C4-2B (cell line): ENCODE results near the gene DNAJB5.

Source experiments
- ZFX ChIP-seq: fragments of 450-650 bp; IDR thresholded peaks from 2 replicates; pipeline ENCODE4 v1.6.1; 2017
- TF ChIP-seq, protein P1 (sequence below): fragments of 450-650 bp; conservative IDR thresholded peaks from 2 replicates; pipeline ENCODE4 v1.5.1; 2017; ENCODE audit warnings: mild to moderate bottlenecking

DNA sequence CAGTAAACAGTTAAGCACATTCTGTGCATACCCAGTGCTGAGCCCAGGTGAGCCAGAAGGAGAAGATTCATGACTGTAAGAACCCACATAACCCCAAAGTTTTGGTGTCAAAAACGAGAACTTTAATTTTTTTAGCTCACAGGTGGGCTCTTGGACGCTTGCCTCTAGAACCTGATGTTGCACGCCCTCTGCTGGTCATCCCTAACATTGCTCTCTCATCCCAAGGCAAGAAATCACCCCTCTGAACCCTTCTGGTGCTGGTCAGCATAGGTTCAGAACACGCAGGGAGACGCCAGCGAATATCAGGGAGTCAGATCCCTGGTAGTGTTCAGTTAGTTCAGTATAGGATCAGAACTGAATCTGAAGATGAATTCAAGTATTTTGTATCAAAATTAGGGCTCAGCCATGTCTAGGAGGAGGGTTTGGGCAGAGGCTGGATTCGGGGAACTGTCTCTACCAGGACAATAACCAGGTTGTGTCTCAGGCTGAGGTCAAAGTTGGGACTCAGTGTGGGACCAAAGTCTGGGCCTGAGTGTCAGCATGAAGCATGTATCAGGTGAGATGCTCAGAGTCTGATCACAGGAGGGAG lies 4.1 kb upstream of the DNAJB5 start:
- TF ChIP-seq, protein P1, sequence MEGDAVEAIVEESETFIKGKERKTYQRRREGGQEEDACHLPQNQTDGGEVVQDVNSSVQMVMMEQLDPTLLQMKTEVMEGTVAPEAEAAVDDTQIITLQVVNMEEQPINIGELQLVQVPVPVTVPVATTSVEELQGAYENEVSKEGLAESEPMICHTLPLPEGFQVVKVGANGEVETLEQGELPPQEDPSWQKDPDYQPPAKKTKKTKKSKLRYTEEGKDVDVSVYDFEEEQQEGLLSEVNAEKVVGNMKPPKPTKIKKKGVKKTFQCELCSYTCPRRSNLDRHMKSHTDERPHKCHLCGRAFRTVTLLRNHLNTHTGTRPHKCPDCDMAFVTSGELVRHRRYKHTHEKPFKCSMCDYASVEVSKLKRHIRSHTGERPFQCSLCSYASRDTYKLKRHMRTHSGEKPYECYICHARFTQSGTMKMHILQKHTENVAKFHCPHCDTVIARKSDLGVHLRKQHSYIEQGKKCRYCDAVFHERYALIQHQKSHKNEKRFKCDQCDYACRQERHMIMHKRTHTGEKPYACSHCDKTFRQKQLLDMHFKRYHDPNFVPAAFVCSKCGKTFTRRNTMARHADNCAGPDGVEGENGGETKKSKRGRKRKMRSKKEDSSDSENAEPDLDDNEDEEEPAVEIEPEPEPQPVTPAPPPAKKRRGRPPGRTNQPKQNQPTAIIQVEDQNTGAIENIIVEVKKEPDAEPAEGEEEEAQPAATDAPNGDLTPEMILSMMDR = peak; percentile 86
- TF ChIP-seq ZFX = no peak
